Tibial nerve (tissue), 4 donors: Measurements from ENCODE around the gene PDXP.

Source experiments
- CTCF ChIP-seq, 5 experiments: fragments of 200-600 bp in 3 of 5; fragments of 450-650 bp in 2 of 5; sonication (generic) in 3 of 5; IDR thresholded peaks; one replicate each; pipeline ENCODE4 v1.5.1; 2016 to 2019; ENCODE audit warnings: antibody characterized with exemption in 5 of 5, mild to moderate bottlenecking in 3 of 5, moderate library complexity in 2 of 5
- EP300 ChIP-seq, 2 donors: sonication (generic); formaldehyde crosslinking; IDR thresholded peaks; one replicate each; pipeline ENCODE4 v1.6.1; 2017; ENCODE audit warnings: antibody characterized with exemption in 2 of 2, mild to moderate bottlenecking in 1 of 2
- POLR2A ChIP-seq, 2 donors: fragments of 450-650 bp; IDR thresholded peaks; one replicate each; pipeline ENCODE4 v1.6.1; 2017; ENCODE audit warnings: antibody characterized with exemption in 2 of 2, mild to moderate bottlenecking in 2 of 2, moderate library complexity in 2 of 2

- no peak for TF ChIP-seq CTCF (IDR thresholded peaks at IDR 0.05)
- no peak for TF ChIP-seq POLR2A (IDR thresholded peaks at IDR 0.05)
- no peak for TF ChIP-seq EP300 (IDR thresholded peaks at IDR 0.05)
Observed at GRCh38 chr22:37647317-37647716, 11.2 kb upstream of the PDXP start.
